Measurements from ENCODE around the gene ZNF814. TPM values are rescaled to one million over a fixed set of nuclear protein-coding genes. Genes with fewer than 3 reads are reported as not detected.

The ZNF814 gene
- total RNA-seq, 1 donor from 2014 or later = 38.3 TPM

GRCh38 chr19:57820599-57820998, 68.2 kb downstream of the ZNF814 start:
- peak overlapping the region; percentile 96 for H3K27ac Mint-ChIP-seq
- TF ChIP-seq CTCF (conservative IDR thresholded peaks at IDR 0.05) = no peak
- H3K36me3 Mint-ChIP-seq = peaks cover 28% of the 10 kb centered on the region

GRCh38 chr19:57819475-57820148, 69.2 kb downstream of the ZNF814 start:
- H3K4me3 Mint-ChIP-seq = peak overlapping the region; percentile 96
- H3K27ac Mint-ChIP-seq = peak overlapping the region; percentile 96
- H3K4me1 Mint-ChIP-seq (ENCODE audit: unreplicated experiment) = peaks cover 57% of the 10 kb centered on the region
- peak; percentile 14 for TF ChIP-seq CTCF (conservative IDR thresholded peaks at IDR 0.05)
- H3K27me3 Mint-ChIP-seq = no peaks in the 10 kb centered on the region
- peak; percentile 77 for DNase-seq (ENCODE audit: extremely low spot score, unreplicated experiment)
- peaks cover 27% of the 10 kb centered on the region for H3K36me3 Mint-ChIP-seq
- H3K9me3 Mint-ChIP-seq = no peaks in the 10 kb centered on the region

More at GRCh38 chr19:57820599-57820998, 68.2 kb downstream of the ZNF814 start:
- DNase-seq (ENCODE audit: extremely low spot score, unreplicated experiment) = no peak
- H3K4me3 Mint-ChIP-seq = peak overlapping the region; percentile 96
- no peaks in the 10 kb centered on the region for H3K9me3 Mint-ChIP-seq
- H3K4me1 Mint-ChIP-seq (ENCODE audit: unreplicated experiment) = peaks cover 53% of the 10 kb centered on the region
- no peaks in the 10 kb centered on the region for H3K27me3 Mint-ChIP-seq

GRCh38 chr19:57818378-57818777, 70.5 kb downstream of the ZNF814 start:
- H3K9me3 Mint-ChIP-seq = no peaks in the 10 kb centered on the region
- H3K4me1 Mint-ChIP-seq (ENCODE audit: unreplicated experiment) = peaks cover 49% of the 10 kb centered on the region
- no peak for TF ChIP-seq CTCF (conservative IDR thresholded peaks at IDR 0.05)
- DNase-seq (ENCODE audit: extremely low spot score, unreplicated experiment) = no peak
- H3K27ac Mint-ChIP-seq = peak overlapping the region; percentile 96
- H3K4me3 Mint-ChIP-seq = peak overlapping the region; percentile 96
- H3K36me3 Mint-ChIP-seq = peaks cover 17% of the 10 kb centered on the region
- H3K27me3 Mint-ChIP-seq = no peaks in the 10 kb centered on the region

GRCh38 chr19:57817976-57818375, 70.9 kb downstream of the ZNF814 start:
- TF ChIP-seq CTCF (conservative IDR thresholded peaks at IDR 0.05) = no peak
- DNase-seq (ENCODE audit: extremely low spot score, unreplicated experiment) = no peak
- Mint-ChIP-seq H3K9me3 (no peaks in the 10 kb centered on the region), H3K4me3 (peak overlapping the region; percentile 96), H3K27me3 (no peaks in the 10 kb centered on the region), H3K36me3 (peaks cover 15% of the 10 kb centered on the region), H3K27ac (peak overlapping the region; percentile 96), H3K4me1 (ENCODE audit: unreplicated experiment) (peaks cover 50% of the 10 kb centered on the region)

GRCh38 chr19:57816652-57817051, 72.2 kb downstream of the ZNF814 start:
- Mint-ChIP-seq H3K27ac (peak overlapping the region; percentile 55), H3K9me3 (no peaks in the 10 kb centered on the region), H3K4me1 (ENCODE audit: unreplicated experiment) (peaks cover 48% of the 10 kb centered on the region), H3K27me3 (no peaks in the 10 kb centered on the region), H3K4me3 (peak overlapping the region; percentile 48), H3K36me3 (peaks cover 11% of the 10 kb centered on the region)
- DNase-seq (ENCODE audit: extremely low spot score, unreplicated experiment) = no peak
- no peak for TF ChIP-seq CTCF (conservative IDR thresholded peaks at IDR 0.05)

Data from type B pancreatic cell (in vitro differentiated cells).